SK-N-SH treated with all-trans-retinoic acid at 6 μM for 48 hours (cell line): ENCODE results near the gene NCK2.

ENCODE experiments used
- ATAC-seq: fragments of 200-7000 bp; cut with Tn5 transposase; 3 replicates; pipeline ENCODE4 v1.9.1; 2020; ENCODE audit warnings: mild to moderate bottlenecking, moderate library complexity
- BACH2 ChIP-seq: fragments of 250-450 bp; sonication (Bioruptor Pico); IDR thresholded peaks from 2 replicates; pipeline ENCODE4 v1.9.0; 2021; ENCODE audit warnings: mild to moderate bottlenecking, borderline replicate concordance
- CSDC2 ChIP-seq: fragments of 250-450 bp; sonication (Bioruptor Pico); IDR thresholded peaks from 2 replicates; pipeline ENCODE4 v1.5.0; 2020; ENCODE audit warnings: mild to moderate bottlenecking, moderate library complexity
- ESRRG ChIP-seq: fragments of 250-450 bp; sonication (Bioruptor Pico); IDR thresholded peaks from 2 replicates; pipeline ENCODE4 v1.6.1; 2021; ENCODE audit warnings: mild to moderate bottlenecking
- GLIS3 ChIP-seq: fragments of 250-450 bp; sonication (Bioruptor Pico); IDR thresholded peaks from 2 replicates; pipeline ENCODE4 v1.5.0; 2020; ENCODE audit warnings: mild to moderate bottlenecking, moderate library complexity
- ISL1 ChIP-seq: fragments of 250-450 bp; sonication (Bioruptor Pico); IDR thresholded peaks from 2 replicates; pipeline ENCODE4 v2.1.2; 2022; ENCODE audit warnings: mild to moderate bottlenecking, moderate library complexity
- OSR1 ChIP-seq: fragments of 250-450 bp; sonication (Bioruptor Pico); IDR thresholded peaks from 2 replicates; pipeline ENCODE4 v1.8.0; 2022; ENCODE audit warnings: moderate library complexity, mild to moderate bottlenecking, inconsistent platforms
- PPARA ChIP-seq: fragments of 250-450 bp; sonication (Bioruptor Pico); IDR thresholded peaks from 2 replicates; pipeline ENCODE4 v1.5.0; 2020; ENCODE audit warnings: mild to moderate bottlenecking, borderline replicate concordance
- RARB ChIP-seq: fragments of 250-450 bp; sonication (Bioruptor Pico); IDR thresholded peaks from 2 replicates; pipeline ENCODE4 v1.8.0; 2021; ENCODE audit warnings: mild to moderate bottlenecking, moderate library complexity
- SNAI2 ChIP-seq: fragments of 250-450 bp; sonication (Bioruptor Pico); IDR thresholded peaks from 2 replicates; pipeline ENCODE4 v1.5.0; 2020; ENCODE audit warnings: mild to moderate bottlenecking, moderate library complexity
- TCF4 ChIP-seq: fragments of 250-450 bp; sonication (Bioruptor Pico); IDR thresholded peaks from 2 replicates; pipeline ENCODE4 v1.8.0; 2021; ENCODE audit warnings: mild to moderate bottlenecking, moderate library complexity, borderline replicate concordance
- TOX ChIP-seq: fragments of 250-450 bp; sonication (Bioruptor Pico); IDR thresholded peaks from 2 replicates; pipeline ENCODE4 v1.8.0; 2021; ENCODE audit warnings: mild to moderate bottlenecking, moderate library complexity, borderline replicate concordance
- ZC3H10 ChIP-seq: fragments of 250-450 bp; sonication (Bioruptor Pico); IDR thresholded peaks from 2 replicates; pipeline ENCODE4 v1.5.1; 2021; ENCODE audit warnings: mild to moderate bottlenecking, moderate library complexity
- ZFP3 ChIP-seq: fragments of 250-450 bp; sonication (Bioruptor Pico); IDR thresholded peaks from 2 replicates; pipeline ENCODE4 v1.5.0; 2020; ENCODE audit warnings: mild to moderate bottlenecking, moderate library complexity
- ZFP30 ChIP-seq: fragments of 450-650 bp; formaldehyde crosslinking; IDR thresholded peaks from 2 replicates; pipeline ENCODE4 v1.5.0; 2022; ENCODE audit warnings: mild to moderate bottlenecking, moderate library complexity
- ZNF565 ChIP-seq: fragments of 450-650 bp; formaldehyde crosslinking; conservative IDR thresholded peaks from 2 replicates; pipeline ENCODE4 v1.5.0; 2020; ENCODE audit warnings: low read depth, mild to moderate bottlenecking, moderate library complexity
- ZNF70 ChIP-seq: fragments of 450-650 bp; formaldehyde crosslinking; IDR thresholded peaks from 2 replicates; pipeline ENCODE4 v1.5.0; 2020; ENCODE audit warnings: mild to moderate bottlenecking, moderate library complexity
- ZNF8 ChIP-seq: fragments of 450-650 bp; formaldehyde crosslinking; IDR thresholded peaks from 2 replicates; pipeline ENCODE4 v1.5.0; 2020; ENCODE audit warnings: mild to moderate bottlenecking, moderate library complexity
- TF ChIP-seq, protein P1 (sequence below): fragments of 250-450 bp; sonication (Bioruptor Pico); IDR thresholded peaks from 2 replicates; pipeline ENCODE4 v1.5.1; 2021; ENCODE audit warnings: mild to moderate bottlenecking, moderate library complexity
- TF ChIP-seq, protein P2 (sequence below): fragments of 250-450 bp; sonication (Bioruptor Pico); IDR thresholded peaks from 2 replicates; pipeline ENCODE4 v1.8.0; 2020; ENCODE audit warnings: mild to moderate bottlenecking, moderate library complexity, borderline replicate concordance
- TF ChIP-seq, protein P3 (sequence below): fragments of 250-450 bp; sonication (Bioruptor Pico); IDR thresholded peaks from 2 replicates; pipeline ENCODE4 v1.5.0; 2020; ENCODE audit warnings: mild to moderate bottlenecking, moderate library complexity
- TF ChIP-seq, protein P4 (sequence below): fragments of 250-450 bp; sonication (Bioruptor Pico); IDR thresholded peaks from 2 replicates; pipeline ENCODE4 v1.8.0; 2021; ENCODE audit warnings: low read depth, mild to moderate bottlenecking, moderate library complexity, borderline replicate concordance

NCK2 gene

DNA sequence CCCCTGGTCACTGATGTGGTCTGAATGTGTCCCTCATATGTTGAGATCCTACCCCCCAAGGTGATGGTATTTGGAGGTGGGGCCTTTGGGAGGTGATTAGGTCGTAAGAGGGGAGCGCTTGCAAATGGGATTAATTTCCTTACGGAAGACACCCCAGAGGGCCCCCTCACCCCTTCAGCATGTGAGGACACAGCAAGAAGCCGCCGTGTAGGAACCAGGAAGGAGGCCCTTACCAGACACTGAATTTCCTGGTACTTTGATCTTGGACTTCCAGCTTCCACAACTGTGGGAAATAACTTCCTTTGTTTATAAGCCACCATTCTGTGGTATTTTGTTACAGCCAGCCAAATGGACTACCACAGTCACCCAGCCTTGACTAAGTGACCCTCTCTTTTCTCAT, 35.9 kb downstream of the NCK2 start:
- no peak for TF ChIP-seq SNAI2 (CRISPR knock-in tag)
- ATAC-seq = no peak

DNA sequence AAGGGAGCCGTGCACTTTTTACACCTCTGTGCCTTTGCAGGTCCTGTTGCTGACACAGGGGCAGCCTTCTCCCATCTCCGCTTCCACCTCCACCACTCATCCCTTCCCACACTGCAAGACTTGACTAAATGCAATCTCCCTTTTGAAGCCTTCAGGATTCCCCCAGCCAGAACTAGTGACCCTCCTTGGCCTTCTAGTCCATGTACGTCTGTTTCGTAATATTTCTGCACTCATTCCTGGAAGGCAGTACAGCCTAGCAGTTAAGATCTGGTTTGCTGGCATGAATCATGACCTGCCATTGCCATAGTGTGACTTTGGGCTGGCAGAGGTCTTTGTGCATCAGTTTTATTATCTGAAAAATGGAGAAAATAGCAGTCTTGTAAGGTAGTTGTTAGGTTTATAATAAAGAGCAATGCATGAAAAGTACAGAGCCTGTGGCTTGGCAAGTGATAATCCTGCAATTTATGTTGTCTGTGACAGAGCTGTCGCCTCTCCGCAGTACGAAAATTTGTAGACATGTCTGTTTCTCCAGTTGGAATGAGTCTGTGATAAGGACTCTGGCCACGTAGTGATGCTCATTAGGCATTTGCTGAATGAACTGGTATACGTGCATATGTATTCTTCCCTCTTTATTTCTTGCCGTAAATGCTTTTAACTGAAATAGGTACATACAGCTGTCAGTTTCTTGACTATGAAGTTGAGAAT, 36.7 kb downstream of the NCK2 start:
- ATAC-seq = no peak
- TF ChIP-seq CSDC2 (CRISPR knock-in tag) = no peak
- no peak for TF ChIP-seq ZFP3 (CRISPR knock-in tag)
- TF ChIP-seq, protein P1, sequence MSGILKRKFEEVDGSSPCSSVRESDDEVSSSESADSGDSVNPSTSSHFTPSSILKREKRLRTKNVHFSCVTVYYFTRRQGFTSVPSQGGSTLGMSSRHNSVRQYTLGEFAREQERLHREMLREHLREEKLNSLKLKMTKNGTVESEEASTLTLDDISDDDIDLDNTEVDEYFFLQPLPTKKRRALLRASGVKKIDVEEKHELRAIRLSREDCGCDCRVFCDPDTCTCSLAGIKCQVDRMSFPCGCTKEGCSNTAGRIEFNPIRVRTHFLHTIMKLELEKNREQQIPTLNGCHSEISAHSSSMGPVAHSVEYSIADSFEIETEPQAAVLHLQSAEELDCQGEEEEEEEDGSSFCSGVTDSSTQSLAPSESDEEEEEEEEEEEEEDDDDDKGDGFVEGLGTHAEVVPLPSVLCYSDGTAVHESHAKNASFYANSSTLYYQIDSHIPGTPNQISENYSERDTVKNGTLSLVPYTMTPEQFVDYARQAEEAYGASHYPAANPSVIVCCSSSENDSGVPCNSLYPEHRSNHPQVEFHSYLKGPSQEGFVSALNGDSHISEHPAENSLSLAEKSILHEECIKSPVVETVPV (CRISPR knock-in tag) = no peak
- TF ChIP-seq GLIS3 (CRISPR knock-in tag) = no peak
- no peak for TF ChIP-seq ISL1
- no peak for TF ChIP-seq ZFP30
- TF ChIP-seq ZNF70 (CRISPR knock-in tag) = no peak
- no peak for TF ChIP-seq SNAI2 (CRISPR knock-in tag)
- TF ChIP-seq PPARA = no peak
- TF ChIP-seq ESRRG (CRISPR knock-in tag) = no peak
- TF ChIP-seq, protein P2, sequence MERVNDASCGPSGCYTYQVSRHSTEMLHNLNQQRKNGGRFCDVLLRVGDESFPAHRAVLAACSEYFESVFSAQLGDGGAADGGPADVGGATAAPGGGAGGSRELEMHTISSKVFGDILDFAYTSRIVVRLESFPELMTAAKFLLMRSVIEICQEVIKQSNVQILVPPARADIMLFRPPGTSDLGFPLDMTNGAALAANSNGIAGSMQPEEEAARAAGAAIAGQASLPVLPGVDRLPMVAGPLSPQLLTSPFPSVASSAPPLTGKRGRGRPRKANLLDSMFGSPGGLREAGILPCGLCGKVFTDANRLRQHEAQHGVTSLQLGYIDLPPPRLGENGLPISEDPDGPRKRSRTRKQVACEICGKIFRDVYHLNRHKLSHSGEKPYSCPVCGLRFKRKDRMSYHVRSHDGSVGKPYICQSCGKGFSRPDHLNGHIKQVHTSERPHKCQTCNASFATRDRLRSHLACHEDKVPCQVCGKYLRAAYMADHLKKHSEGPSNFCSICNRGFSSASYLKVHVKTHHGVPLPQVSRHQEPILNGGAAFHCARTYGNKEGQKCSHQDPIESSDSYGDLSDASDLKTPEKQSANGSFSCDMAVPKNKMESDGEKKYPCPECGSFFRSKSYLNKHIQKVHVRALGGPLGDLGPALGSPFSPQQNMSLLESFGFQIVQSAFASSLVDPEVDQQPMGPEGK (CRISPR knock-in tag) = no peak
- no peak for TF ChIP-seq ZNF8 (CRISPR knock-in tag)
- TF ChIP-seq ZC3H10 (CRISPR knock-in tag) = no peak
- TF ChIP-seq OSR1 = no peak

DNA sequence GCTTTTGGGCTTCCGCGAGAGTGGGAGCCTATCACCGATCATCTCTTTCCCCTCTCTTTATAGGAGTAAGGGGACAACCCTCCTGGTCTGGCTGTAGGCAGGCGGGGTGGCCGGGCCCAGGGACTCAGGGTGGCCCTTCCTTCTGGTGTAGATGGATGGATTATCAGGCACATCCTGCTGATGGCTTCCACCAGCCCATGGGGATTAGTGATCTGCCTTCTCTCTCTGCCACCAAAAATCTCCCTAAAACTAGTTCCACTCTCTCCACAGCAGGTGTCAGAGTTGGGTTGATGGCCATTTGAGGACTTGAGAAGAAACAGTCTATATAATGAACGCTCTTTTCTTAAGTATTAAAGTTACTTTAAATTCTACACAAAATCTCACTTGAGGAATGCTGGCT, 37.4 kb downstream of the NCK2 start:
- no peak for ATAC-seq
- TF ChIP-seq BACH2 (CRISPR knock-in tag) (no peak), ZNF70 (CRISPR knock-in tag) (no peak), TOX (no peak), PPARA (no peak), GLIS3 (CRISPR knock-in tag) (no peak), OSR1 (no peak), ZFP3 (CRISPR knock-in tag) (no peak), SNAI2 (CRISPR knock-in tag) (no peak), ZNF565 (CRISPR knock-in tag) (no peak), ZNF8 (CRISPR knock-in tag) (no peak), RARB (no peak), ESRRG (CRISPR knock-in tag) (no peak), CSDC2 (CRISPR knock-in tag) (no peak), TCF4 (CRISPR knock-in tag) (no peak)
- TF ChIP-seq, protein P3, sequence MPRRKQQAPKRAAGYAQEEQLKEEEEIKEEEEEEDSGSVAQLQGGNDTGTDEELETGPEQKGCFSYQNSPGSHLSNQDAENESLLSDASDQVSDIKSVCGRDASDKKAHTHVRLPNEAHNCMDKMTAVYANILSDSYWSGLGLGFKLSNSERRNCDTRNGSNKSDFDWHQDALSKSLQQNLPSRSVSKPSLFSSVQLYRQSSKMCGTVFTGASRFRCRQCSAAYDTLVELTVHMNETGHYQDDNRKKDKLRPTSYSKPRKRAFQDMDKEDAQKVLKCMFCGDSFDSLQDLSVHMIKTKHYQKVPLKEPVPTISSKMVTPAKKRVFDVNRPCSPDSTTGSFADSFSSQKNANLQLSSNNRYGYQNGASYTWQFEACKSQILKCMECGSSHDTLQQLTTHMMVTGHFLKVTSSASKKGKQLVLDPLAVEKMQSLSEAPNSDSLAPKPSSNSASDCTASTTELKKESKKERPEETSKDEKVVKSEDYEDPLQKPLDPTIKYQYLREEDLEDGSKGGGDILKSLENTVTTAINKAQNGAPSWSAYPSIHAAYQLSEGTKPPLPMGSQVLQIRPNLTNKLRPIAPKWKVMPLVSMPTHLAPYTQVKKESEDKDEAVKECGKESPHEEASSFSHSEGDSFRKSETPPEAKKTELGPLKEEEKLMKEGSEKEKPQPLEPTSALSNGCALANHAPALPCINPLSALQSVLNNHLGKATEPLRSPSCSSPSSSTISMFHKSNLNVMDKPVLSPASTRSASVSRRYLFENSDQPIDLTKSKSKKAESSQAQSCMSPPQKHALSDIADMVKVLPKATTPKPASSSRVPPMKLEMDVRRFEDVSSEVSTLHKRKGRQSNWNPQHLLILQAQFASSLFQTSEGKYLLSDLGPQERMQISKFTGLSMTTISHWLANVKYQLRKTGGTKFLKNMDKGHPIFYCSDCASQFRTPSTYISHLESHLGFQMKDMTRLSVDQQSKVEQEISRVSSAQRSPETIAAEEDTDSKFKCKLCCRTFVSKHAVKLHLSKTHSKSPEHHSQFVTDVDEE (CRISPR knock-in tag) = no peak
- TF ChIP-seq, protein P1 (CRISPR knock-in tag) = no peak
- TF ChIP-seq, protein P4, sequence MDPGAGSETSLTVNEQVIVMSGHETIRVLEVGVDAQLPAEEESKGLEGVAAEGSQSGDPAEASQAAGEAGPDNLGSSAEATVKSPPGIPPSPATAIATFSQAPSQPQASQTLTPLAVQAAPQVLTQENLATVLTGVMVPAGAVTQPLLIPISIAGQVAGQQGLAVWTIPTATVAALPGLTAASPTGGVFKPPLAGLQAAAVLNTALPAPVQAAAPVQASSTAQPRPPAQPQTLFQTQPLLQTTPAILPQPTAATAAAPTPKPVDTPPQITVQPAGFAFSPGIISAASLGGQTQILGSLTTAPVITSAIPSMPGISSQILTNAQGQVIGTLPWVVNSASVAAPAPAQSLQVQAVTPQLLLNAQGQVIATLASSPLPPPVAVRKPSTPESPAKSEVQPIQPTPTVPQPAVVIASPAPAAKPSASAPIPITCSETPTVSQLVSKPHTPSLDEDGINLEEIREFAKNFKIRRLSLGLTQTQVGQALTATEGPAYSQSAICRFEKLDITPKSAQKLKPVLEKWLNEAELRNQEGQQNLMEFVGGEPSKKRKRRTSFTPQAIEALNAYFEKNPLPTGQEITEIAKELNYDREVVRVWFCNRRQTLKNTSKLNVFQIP (CRISPR knock-in tag) = no peak
